ENCODE results near the gene GYS1.

GYS1 gene

DNA sequence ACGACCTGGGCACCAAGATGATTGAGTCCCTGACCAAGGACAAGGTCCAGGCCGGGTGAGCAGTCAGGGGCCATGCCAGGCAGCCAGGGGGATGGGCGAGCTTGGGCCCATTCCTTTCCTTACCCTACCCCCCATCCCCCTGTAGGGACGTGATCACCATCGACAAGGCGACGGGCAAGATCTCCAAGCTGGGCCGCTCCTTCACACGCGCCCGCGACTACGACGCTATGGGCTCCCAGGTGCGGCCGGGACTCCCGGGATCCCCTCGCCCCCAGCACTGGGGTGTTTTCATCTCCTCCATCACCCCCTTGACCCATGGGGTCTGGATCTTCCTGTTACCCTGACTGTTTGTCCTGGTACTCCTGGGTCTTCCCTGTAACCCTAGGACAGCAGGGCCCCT is 16.7 kb upstream of the GYS1 start:
- DNase-seq (ENCODE audit: low read depth in 1 of 2, low spot score in 1 of 2), result no peak
- H3K27ac ChIP-seq (replicated peaks), result no peak overlapping the region
- no peaks in the 10 kb centered on the region for H3K27me3 ChIP-seq (ENCODE audit: insufficient read depth, poor library complexity, severe bottlenecking)
- H3K4me3 ChIP-seq (replicated peaks; ENCODE audit: insufficient read depth, low read length), result no peak overlapping the region
- no peak for TF ChIP-seq POLR2AphosphoS5 (IDR thresholded peaks at IDR 0.05; ENCODE audit: low read depth)
- no peak for TF ChIP-seq GABPA (IDR thresholded peaks at IDR 0.05; ENCODE audit: low read depth)
- no peak for TF ChIP-seq SPI1 (IDR thresholded peaks at IDR 0.05; ENCODE audit: borderline replicate concordance, low read depth)
- TF ChIP-seq, protein P1, sequence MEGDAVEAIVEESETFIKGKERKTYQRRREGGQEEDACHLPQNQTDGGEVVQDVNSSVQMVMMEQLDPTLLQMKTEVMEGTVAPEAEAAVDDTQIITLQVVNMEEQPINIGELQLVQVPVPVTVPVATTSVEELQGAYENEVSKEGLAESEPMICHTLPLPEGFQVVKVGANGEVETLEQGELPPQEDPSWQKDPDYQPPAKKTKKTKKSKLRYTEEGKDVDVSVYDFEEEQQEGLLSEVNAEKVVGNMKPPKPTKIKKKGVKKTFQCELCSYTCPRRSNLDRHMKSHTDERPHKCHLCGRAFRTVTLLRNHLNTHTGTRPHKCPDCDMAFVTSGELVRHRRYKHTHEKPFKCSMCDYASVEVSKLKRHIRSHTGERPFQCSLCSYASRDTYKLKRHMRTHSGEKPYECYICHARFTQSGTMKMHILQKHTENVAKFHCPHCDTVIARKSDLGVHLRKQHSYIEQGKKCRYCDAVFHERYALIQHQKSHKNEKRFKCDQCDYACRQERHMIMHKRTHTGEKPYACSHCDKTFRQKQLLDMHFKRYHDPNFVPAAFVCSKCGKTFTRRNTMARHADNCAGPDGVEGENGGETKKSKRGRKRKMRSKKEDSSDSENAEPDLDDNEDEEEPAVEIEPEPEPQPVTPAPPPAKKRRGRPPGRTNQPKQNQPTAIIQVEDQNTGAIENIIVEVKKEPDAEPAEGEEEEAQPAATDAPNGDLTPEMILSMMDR (IDR thresholded peaks at IDR 0.05; ENCODE audit: insufficient read depth, low read length), result no peak
- TF ChIP-seq REST (IDR thresholded peaks at IDR 0.05; ENCODE audit: insufficient replicate concordance, low read depth), result no peak

- Histone ChIP-seq H3K4me3 (replicated peaks; ENCODE audit: insufficient read depth, low read length) (no peak overlapping the region), H3K27ac (replicated peaks) (no peak overlapping the region), H3K27me3 (ENCODE audit: insufficient read depth, poor library complexity, severe bottlenecking) (no peaks in the 10 kb centered on the region)
- DNase-seq (ENCODE audit: low read depth in 1 of 2, low spot score in 1 of 2), result no peak
- no peak for TF ChIP-seq REST (IDR thresholded peaks at IDR 0.05; ENCODE audit: insufficient replicate concordance, low read depth)
- no peak for TF ChIP-seq GABPA (IDR thresholded peaks at IDR 0.05; ENCODE audit: low read depth)
- TF ChIP-seq, protein P1 (IDR thresholded peaks at IDR 0.05; ENCODE audit: insufficient read depth, low read length), result no peak
- TF ChIP-seq POLR2AphosphoS5 (IDR thresholded peaks at IDR 0.05; ENCODE audit: low read depth), result no peak
- TF ChIP-seq SPI1 (IDR thresholded peaks at IDR 0.05; ENCODE audit: borderline replicate concordance, low read depth), result no peak
These were observed 13.8 kb upstream of the GYS1 start for GRCh38 chr19:49006905-49007304.

- TF ChIP-seq, protein P1 (IDR thresholded peaks at IDR 0.05; ENCODE audit: insufficient read depth, low read length), result no peak
- TF ChIP-seq GABPA (IDR thresholded peaks at IDR 0.05; ENCODE audit: low read depth), result no peak
- no peak for TF ChIP-seq SPI1 (IDR thresholded peaks at IDR 0.05; ENCODE audit: borderline replicate concordance, low read depth)
- TF ChIP-seq POLR2AphosphoS5 (IDR thresholded peaks at IDR 0.05; ENCODE audit: low read depth), result no peak
- TF ChIP-seq REST (IDR thresholded peaks at IDR 0.05; ENCODE audit: insufficient replicate concordance, low read depth), result no peak
- DNase-seq (ENCODE audit: low read depth in 1 of 2, low spot score in 1 of 2), result no peak
- Histone ChIP-seq H3K4me3 (replicated peaks; ENCODE audit: insufficient read depth, low read length) (no peak overlapping the region), H3K27ac (replicated peaks) (no peak overlapping the region), H3K27me3 (ENCODE audit: insufficient read depth, poor library complexity, severe bottlenecking) (no peaks in the 10 kb centered on the region)
These were observed 12.0 kb upstream of the GYS1 start for GRCh38 chr19:49004964-49005614.
